ENCODE measurements around the gene PXN.
A peak's percentile ranks its signal among the peaks of the same experiment; 100 is the strongest.

PXN gene

GRCh38 chr12:120265473-120266179 is at the start of gene PXN:
Gene PXN, minus strand, starts transcription at chr12:120265730. Its CDS starts 101 bp downstream, at chr12:120265629.
- peak; percentile 72 for DNase-seq (ENCODE audit: low spot score)

DNA sequence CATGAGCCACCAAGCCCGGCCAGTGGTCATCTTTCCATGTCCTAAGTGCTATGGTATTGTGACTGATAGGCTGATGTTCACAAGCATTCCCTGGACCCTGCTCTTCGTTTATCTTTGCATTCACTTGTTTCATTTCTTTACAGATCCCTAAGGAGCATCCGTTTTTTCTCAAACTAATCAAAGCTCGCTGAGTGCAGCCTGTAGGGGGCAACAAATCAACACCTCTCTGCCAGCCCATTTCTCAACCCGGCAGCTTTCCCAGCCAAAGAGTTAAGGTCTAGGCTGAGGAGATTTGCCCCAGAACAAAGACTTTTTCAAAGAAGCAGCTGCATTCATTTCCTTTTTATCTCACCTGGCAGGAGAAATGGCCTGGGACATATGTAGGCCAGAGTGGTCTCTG is 48.7 kb upstream of the PXN start:
- no peak for DNase-seq (ENCODE audit: low spot score)

DNA sequence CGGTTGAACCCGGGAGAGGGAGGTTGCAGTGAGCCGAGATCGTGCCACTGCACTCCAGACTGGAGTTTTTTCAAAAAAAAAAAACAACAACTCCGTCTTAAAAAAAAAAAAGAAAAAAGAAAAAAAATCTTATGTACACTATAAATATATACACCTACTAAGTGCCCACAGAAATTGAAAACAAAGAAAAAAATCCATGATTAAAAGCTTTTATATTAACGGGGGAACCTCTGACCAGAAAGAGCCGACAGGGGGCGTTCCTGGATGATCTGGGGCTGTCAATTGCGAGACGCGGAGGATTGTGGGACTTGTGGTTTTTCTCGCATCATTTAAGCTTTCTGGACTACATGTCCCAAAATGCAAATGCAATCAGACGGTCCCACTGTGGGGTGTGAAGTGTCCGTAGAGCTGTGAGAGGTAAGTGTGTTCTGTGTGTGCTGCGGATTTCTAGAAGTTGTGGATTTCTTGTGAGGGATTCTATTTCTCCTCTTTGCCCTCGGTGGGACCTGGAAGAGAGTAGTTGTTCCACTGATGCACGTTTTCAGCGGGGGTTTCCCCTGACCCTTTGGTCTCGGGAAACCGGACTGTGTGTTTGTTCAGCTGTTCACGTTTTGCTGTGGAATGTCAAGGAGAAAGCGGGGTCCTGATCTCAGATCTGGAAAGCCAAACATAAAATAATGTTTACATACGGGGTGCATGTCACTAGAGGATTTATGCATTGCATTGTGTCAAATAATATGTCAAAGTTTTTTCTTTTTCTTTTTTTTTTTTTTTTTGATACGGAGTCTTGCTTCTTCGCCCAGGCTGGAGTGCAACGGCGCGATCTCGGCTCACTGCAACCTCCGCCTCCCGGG is 36.7 kb upstream of the PXN start, which contains the start of gene SIRT4:
SIRT4 (plus strand) TSS at position 360 of the 854 bp plus-strand sequence. CDS start 1,241 bp downstream, outside the sequence.
- DNase-seq (ENCODE audit: low spot score), result peak; percentile 77

GRCh38 chr12:120292661-120293531 is 27.4 kb upstream of the PXN start, which contains the start of gene RNU4-1:
Gene RNU4-1, minus strand, starts transcription at chr12:120293237.
- DNase-seq (ENCODE audit: low spot score), result no peak

GRCh38 chr12:120292411-120292660 is 26.8 kb upstream of the PXN start:
- no peak for DNase-seq (ENCODE audit: low spot score)

DNA sequence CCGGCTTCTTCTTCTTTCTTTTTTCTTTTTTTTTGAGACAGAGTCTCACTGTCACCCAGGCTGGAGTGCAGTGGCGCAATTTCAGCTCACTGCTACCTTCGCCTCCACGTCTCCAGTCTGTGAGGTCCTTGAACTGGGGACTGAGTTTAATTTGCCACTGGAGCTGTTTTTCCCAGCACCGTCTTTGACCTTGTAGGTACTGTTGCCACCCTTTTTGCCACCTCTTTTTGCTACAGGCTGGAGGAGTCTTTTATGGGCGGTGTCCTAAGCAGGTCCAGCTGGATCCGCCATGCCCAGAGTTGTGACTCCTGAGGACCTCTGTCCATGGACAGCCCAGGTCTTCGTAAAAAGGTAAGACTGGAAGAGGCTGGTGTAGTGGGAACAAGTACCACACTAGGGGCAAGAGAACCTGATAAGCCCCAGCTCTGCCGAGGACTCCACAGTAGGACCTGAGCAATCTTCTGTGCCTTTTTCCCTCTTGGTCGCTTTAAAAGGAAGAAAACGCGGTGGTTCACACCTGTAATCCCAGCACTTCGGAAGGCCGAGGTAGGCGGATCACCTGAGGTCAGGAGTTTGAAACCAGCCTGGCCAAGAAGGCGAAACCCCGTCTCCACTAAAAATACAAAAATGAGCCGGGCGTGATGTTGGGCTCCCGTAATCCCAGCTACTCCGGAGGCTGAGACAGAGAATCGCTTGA is 25.2 kb upstream of the PXN start:
- DNase-seq (ENCODE audit: low spot score), result no peak

DNA sequence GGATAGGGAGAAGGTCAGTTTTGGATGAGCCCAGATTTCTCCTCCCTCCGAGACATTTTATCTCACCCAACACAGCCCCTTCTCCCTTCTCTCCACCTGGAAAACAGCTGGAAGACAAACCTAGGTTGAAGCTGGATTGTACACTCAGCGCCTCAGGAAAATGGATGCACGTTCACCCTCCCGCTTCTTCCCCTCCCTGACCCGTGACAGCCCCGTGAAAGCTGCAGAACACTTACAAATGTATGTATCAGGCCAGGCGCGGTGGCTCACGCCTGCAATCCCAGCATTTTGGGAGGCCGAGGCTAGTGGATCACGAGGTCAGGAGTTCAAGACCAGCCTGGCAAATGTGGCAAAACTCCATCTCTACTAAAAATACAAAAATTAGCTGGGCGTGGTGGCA is 22.0 kb upstream of the PXN start:
- no peak for DNase-seq (ENCODE audit: low spot score)

GRCh38 chr12:120286768-120287490 is 21.4 kb upstream of the PXN start:
- no peak for DNase-seq (ENCODE audit: low spot score)

GRCh38 chr12:120284381-120284780 is 18.9 kb upstream of the PXN start:
- no peak for DNase-seq (ENCODE audit: low spot score)

DNA sequence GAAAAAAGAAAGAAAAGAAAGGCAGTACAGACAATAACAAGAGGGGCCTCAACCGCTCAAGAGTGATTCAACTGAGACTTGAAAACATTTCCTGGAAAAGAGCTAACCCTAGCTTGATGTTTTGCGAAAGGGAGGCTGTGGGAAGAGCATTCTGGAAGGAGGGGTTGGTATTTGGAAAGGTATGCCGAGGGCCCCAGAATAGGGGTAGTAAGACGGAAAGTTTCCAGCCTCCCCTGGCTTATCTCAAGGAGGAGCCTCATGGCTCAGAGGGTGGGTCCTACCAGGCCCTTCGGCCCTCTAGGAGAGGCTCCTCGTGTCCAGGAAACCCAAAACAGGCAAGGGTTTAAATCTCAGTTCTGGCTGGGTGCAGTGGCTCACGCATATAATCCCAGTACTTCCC is 17.8 kb upstream of the PXN start:
- DNase-seq (ENCODE audit: low spot score), result no peak

DNA sequence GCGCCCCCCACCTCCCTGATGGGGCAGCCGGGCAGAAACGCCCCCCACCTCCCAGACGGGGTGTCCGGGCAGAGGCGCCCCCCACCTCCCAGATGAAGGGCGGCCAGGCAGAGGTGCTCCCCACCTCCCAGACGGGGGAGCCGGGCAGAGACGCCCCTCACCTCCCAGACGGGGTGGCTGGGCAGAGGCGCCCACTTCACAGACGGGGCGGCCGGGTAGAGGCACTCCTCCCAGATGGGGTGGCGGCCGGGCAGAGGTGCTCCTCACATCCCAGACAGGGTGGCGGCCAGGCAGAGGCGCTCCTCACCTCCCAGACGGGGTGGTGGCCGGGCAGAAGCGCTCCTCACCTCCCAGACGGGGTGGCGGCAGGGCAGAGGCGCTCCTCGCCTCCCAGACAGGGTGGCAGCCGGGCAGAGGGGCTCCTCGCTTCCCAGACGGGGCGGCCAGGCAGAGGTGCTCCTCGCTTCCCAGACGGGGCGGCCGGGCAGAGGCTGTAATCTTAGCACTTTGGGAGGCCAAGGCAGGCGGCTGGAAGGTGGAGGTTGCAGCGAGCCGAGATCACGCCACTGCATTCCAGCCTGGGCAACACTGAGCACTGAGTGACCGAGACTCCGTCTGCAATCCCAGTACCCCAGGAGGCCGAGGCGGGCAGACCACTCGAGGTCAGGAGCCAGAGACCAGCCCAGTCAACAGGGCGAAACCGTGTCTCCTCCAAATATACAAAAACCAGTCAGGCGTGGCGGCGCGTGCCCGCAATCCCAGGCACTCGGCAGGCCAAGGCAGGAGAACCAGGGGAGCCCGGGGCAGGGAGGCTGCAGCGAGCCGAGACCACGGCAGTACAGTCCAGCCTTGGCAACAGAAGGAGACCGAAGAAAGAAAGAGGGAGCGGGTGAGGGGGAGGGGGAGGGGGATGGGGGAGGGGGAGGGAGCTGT is 12.9 kb upstream of the PXN start:
- no peak for DNase-seq (ENCODE audit: low spot score)

DNA sequence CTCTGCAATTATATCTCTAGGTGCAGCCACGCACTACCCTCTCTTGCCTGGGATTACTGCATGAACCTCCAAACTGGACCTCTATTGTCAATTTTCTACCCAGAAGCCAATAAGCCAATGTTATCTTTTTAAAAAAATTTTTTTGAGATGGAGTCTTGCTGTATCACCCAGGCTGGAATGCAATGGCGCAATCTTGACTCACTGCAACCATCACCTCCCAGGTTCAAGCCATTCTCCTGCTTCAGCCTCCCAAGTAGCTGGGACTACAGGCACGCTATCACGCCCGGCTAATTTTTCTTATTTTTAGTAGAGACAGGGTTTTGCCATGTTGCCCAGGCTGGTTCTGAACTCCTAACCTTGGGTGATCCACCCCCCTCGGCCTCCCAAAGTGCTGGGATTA is 11.2 kb upstream of the PXN start:
- DNase-seq (ENCODE audit: low spot score), result no peak

GRCh38 chr12:120267736-120268135 is 2.2 kb upstream of the PXN start:
- DNase-seq (ENCODE audit: low spot score), result no peak

DNA sequence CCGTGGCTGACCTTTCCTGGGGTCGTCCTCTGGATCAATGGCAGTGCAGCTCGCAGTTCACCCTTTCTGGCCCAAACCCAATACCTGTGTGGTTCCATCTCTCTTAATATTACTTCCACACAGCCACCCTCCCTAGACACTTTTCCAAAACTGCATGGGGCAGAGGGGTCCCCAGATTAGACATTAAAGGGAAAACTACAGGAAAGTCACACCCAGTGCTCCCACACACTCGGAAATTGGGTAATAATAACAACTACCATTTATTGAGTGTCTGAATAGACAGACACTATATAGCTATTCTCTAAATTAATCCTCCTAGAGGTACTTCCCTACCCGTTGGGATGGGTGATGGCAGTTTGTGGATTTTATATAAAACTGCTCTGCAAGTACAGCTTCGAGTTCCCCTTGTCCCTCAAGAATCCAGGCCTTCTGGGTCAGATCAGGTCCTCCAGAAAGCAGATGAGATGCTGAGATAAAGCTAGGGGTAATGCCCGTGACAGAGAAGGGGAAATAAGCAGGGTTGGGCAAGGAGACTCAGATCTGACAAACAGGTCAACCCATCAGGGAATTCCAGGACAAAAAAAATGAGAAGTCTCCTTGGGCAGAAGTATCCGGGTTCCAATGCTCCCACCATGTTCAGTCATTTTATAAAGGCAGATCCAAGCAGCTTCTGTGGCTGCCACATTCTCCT is 795 bp upstream of the PXN start:
- no peak for DNase-seq (ENCODE audit: low spot score)

- DNase-seq (ENCODE audit: low spot score), result no peak
Observed at GRCh38 chr12:120264904-120265472, 542 bp downstream of the PXN start.

GRCh38 chr12:120264086-120264903 is 1.2 kb downstream of the PXN start:
- DNase-seq (ENCODE audit: low spot score), result no peak

GRCh38 chr12:120263748-120264085 is 1.8 kb downstream of the PXN start:
- no peak for DNase-seq (ENCODE audit: low spot score)

Measured in HuH-7.5 (cell line).